PC-9 (cell line): Measurements from ENCODE around the gene PDE11A. TPM values are rescaled to one million over a fixed set of nuclear protein-coding genes. Genes with fewer than 3 reads are reported as not detected.

Experiments used
- BruUV-seq: library from RNA; stranded (reverse); fragments of 400-500 nt; replicated peaks from 2 replicates; lab custom pipeline; 2021; lab: Mats Ljungman, UMichigan
- CTCF ChIA-PET: fragments of 300-600 bp; sonication (Branson Sonifier 250); formaldehyde crosslinking; loops from one replicate; lab custom pipeline; 2022; ENCODE audit warnings: antibody characterized with exemption; lab: Charles Lee
- POLR2A ChIA-PET: fragments of 300-600 bp; sonication (Branson Sonifier 250); formaldehyde crosslinking; loops from one replicate; lab custom pipeline; 2022; ENCODE audit warnings: antibody characterized with exemption; ENCODE audit not compliant: unreplicated experiment; lab: Charles Lee
- DNase-seq, 2 experiments: peaks; one replicate each; pipeline versions ENCODE4 v3.0.0 to v3.0.0-alpha.2; 2015 to 2022; ENCODE audit warnings: mixed read lengths in 1 of 2
- H2AFZ ChIP-seq: fragments of 200-600 bp; sonication (generic); 2 replicates; pipeline ENCODE4 v1.8.1; 2017; ENCODE audit warnings: antibody characterized with exemption
- H3F3A ChIP-seq: fragments of 200-600 bp; sonication (generic); 2 replicates; pipeline ENCODE4 v1.8.1; 2017; ENCODE audit warnings: antibody characterized with exemption, mild to moderate bottlenecking, low read depth; ENCODE audit not compliant: insufficient read depth
- H3K27ac ChIP-seq: fragments of 200-600 bp; sonication (generic); 2 replicates; pipeline ENCODE4 v1.6.1; 2016; ENCODE audit warnings: mixed run types
- H3K27me3 ChIP-seq: fragments of 200-600 bp; sonication (generic); 2 replicates; pipeline ENCODE4 v1.6.1; 2016; ENCODE audit warnings: low read depth, mixed run types; ENCODE audit not compliant: insufficient read depth
- H3K36me3 ChIP-seq: fragments of 200-600 bp; sonication (generic); 2 replicates; pipeline ENCODE4 v1.6.1; 2016; ENCODE audit warnings: low read depth, mixed run types
- H3K4me1 ChIP-seq: fragments of 200-600 bp; sonication (generic); replicated peaks from 2 replicates; pipeline ENCODE4 v1.6.1; 2016; ENCODE audit warnings: mixed run types; ENCODE audit not compliant: insufficient read depth
- H3K4me2 ChIP-seq: fragments of 200-600 bp; sonication (generic); 2 replicates; pipeline ENCODE4 v1.6.1; 2017; ENCODE audit warnings: mixed run types
- H3K4me3 ChIP-seq: fragments of 200-600 bp; sonication (generic); 2 replicates; pipeline ENCODE4 v1.6.1; 2016; ENCODE audit warnings: mixed run types
- H3K79me2 ChIP-seq: fragments of 200-600 bp; sonication (generic); 2 replicates; pipeline ENCODE4 v1.6.1; 2017; ENCODE audit warnings: low read depth, mixed run types
- H3K9me2 ChIP-seq: fragments of 200-600 bp; sonication (generic); 2 replicates; pipeline ENCODE4 v1.8.1; 2017; ENCODE audit warnings: mild to moderate bottlenecking; ENCODE audit not compliant: insufficient read depth
- H3K9me3 ChIP-seq: fragments of 200-600 bp; sonication (generic); 2 replicates; pipeline ENCODE4 v1.8.1; 2016; ENCODE audit warnings: low read depth; ENCODE audit not compliant: insufficient read depth
- H4K20me1 ChIP-seq: fragments of 200-600 bp; sonication (generic); 2 replicates; pipeline ENCODE4 v1.8.1; 2017; ENCODE audit not compliant: insufficient read depth
- EZH2 ChIP-seq: fragments of 200-600 bp; sonication (generic); IDR thresholded peaks from 2 replicates; pipeline ENCODE4 v1.8.0; 2017; ENCODE audit warnings: antibody characterized with exemption, low read depth
- intact Hi-C: fragments of 100-400 bp; cut with micrococcal nuclease; formaldehyde crosslinking; loops from one replicate; pipeline ENCODE4 v1.10.0; 2022; ENCODE audit not compliant: unreplicated experiment
- total RNA-seq: library from RNA; stranded (reverse); gene quantifications from 2 replicates; pipeline ENCODE4 v1.2.3, GENCODE V29; 2021
- TF ChIP-seq, protein P1 (sequence below): fragments of 200-600 bp; sonication (generic); conservative IDR thresholded peaks from 2 replicates; pipeline ENCODE4 v1.6.1; 2017; ENCODE audit warnings: mixed run types, antibody characterized with exemption, mild to moderate bottlenecking, moderate library complexity

The PDE11A gene
- total RNA-seq, 1 experiment from 2014 or later: 1.4 TPM

DNA sequence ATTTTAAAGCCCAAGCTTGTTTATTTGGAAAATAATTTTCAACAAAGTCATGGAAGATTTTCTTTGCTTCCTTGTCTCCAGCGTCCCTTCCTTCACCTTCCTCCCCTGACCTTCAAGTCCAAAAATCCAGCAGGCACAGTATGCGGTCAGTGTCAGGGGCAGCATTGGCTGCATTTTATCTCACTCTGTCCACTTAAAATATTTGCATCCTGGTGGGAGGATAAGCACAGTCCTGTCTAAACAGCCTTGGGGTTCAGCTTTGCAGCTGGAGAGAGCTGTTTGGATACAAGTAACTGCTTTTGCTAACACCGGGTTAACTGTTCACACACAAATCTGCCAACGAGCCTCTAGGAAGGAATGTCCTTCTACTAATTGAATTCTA lies 318.1 kb downstream of the PDE11A start:
- intact Hi-C loops: loop anchor here (10.0 kb wide), 1 partner anchor 1100 kb away; no protein-coding TSS in a partner anchor
- no peak for TF ChIP-seq EZH2
- TF ChIP-seq, protein P1, sequence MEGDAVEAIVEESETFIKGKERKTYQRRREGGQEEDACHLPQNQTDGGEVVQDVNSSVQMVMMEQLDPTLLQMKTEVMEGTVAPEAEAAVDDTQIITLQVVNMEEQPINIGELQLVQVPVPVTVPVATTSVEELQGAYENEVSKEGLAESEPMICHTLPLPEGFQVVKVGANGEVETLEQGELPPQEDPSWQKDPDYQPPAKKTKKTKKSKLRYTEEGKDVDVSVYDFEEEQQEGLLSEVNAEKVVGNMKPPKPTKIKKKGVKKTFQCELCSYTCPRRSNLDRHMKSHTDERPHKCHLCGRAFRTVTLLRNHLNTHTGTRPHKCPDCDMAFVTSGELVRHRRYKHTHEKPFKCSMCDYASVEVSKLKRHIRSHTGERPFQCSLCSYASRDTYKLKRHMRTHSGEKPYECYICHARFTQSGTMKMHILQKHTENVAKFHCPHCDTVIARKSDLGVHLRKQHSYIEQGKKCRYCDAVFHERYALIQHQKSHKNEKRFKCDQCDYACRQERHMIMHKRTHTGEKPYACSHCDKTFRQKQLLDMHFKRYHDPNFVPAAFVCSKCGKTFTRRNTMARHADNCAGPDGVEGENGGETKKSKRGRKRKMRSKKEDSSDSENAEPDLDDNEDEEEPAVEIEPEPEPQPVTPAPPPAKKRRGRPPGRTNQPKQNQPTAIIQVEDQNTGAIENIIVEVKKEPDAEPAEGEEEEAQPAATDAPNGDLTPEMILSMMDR: no peak

GRCh38 chr2:177753682-177754491 lies 318.7 kb downstream of the PDE11A start:
- H2AFZ ChIP-seq: no peak overlapping the region
- no peaks in the 10 kb centered on the region for H3K4me1 ChIP-seq
- ChIA-PET POLR2A (no interaction called here), CTCF (no interaction called here)
- no peak overlapping the region for H3K4me2 ChIP-seq
- BruUV-seq: no TSS peak
- no peaks in the 10 kb centered on the region for H3K36me3 ChIP-seq
- no peaks in the 10 kb centered on the region for H3K79me2 ChIP-seq
- H4K20me1 ChIP-seq: no peaks in the 10 kb centered on the region
- H3K27me3 ChIP-seq: no peaks in the 10 kb centered on the region
- no peak for DNase-seq
- no peaks in the 10 kb centered on the region for H3K9me2 ChIP-seq
- H3K4me3 ChIP-seq: no peak overlapping the region
- no peak for TF ChIP-seq EZH2
- TF ChIP-seq, protein P1: no peak
- no peaks in the 10 kb centered on the region for H3F3A ChIP-seq
- intact Hi-C loops: loop anchor here (10.0 kb wide), 1 partner anchor 1099 kb away; no protein-coding TSS in a partner anchor
- no peaks in the 10 kb centered on the region for H3K9me3 ChIP-seq
- H3K27ac ChIP-seq: no peak overlapping the region

More for the DNA sequence above, 318.1 kb downstream of the PDE11A start:
- H3K4me2 ChIP-seq: no peak overlapping the region
- BruUV-seq: no TSS peak
- H3F3A ChIP-seq: no peaks in the 10 kb centered on the region
- H2AFZ ChIP-seq: no peak overlapping the region
- no peaks in the 10 kb centered on the region for H3K27me3 ChIP-seq
- no peaks in the 10 kb centered on the region for H3K79me2 ChIP-seq
- POLR2A ChIA-PET: no interaction called here
- CTCF ChIA-PET: interaction anchor here (0.5 kb wide), 1 partner anchor 284 kb away, joined by 4 read pairs; no protein-coding TSS in a partner anchor
- H4K20me1 ChIP-seq: no peaks in the 10 kb centered on the region
- H3K4me3 ChIP-seq: no peak overlapping the region
- no peak overlapping the region for H3K27ac ChIP-seq
- H3K9me2 ChIP-seq: no peaks in the 10 kb centered on the region
- no peaks in the 10 kb centered on the region for H3K36me3 ChIP-seq
- no peaks in the 10 kb centered on the region for H3K4me1 ChIP-seq
- no peak for DNase-seq
- H3K9me3 ChIP-seq: no peaks in the 10 kb centered on the region

DNA sequence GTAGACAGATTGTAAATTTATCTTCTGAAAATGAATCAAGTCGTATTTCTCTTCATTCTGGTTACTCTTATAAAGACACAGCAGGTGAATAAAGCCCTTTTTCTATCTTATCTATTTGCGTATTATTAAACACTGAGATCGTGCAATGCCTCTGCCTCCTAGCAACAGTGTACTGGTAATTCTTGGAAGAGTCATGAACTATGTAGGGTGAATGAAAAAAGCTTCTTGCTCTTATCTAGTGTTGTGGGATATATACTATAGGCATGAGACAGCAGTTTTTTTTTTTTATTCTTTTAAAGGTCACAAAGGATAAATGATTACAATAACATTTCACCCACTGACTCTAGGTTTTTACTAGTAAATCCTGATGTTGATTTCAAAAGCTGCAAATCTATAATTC lies 324.2 kb downstream of the PDE11A start:
- Histone ChIP-seq H3K27ac (no peak overlapping the region), H2AFZ (no peak overlapping the region), H3K79me2 (no peaks in the 10 kb centered on the region), H3K4me1 (no peaks in the 10 kb centered on the region), H3K9me3 (no peaks in the 10 kb centered on the region), H3K4me2 (no peak overlapping the region), H3K4me3 (no peak overlapping the region), H3F3A (no peaks in the 10 kb centered on the region), H3K27me3 (no peaks in the 10 kb centered on the region), H3K36me3 (no peaks in the 10 kb centered on the region), H4K20me1 (no peaks in the 10 kb centered on the region), H3K9me2 (no peaks in the 10 kb centered on the region)
- POLR2A ChIA-PET: no interaction called here
- intact Hi-C loops: no loop called here
- CTCF ChIA-PET: no interaction called here
- no peak for DNase-seq
- BruUV-seq: no TSS peak
- no peak for TF ChIP-seq EZH2
- TF ChIP-seq, protein P1: no peak
